GM12874 (cell line): Measurements from ENCODE around the gene ESPL1.

ENCODE experiments used
- TF ChIP-seq, protein P1 (sequence below): IDR thresholded peaks from 2 replicates; pipeline ENCODE4 v1.5.1; 2011; ENCODE audit warnings: low read depth, mild to moderate bottlenecking, control low read depth, low read length, moderate library complexity; ENCODE audit not compliant: insufficient read depth

The ESPL1 gene

DNA sequence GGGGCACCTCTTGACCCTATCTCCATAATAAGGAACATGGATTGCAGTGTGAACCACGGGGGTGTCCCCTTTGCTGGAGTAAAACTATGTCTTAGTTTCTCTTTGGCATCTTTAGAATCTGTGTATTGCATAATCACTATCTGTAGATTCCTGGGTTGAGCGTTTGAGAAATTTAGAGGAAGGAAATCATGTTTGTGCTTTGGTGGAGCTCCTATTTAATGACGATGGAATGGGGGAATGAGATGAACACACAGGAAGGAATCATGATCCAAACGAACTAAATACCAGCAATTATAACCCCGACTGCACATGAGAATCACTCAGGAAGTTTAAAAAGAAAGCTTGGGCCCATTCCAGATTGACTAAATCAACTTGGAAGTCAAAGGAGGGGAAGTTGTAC, 30.1 kb downstream of the ESPL1 start:
- TF ChIP-seq, protein P1, sequence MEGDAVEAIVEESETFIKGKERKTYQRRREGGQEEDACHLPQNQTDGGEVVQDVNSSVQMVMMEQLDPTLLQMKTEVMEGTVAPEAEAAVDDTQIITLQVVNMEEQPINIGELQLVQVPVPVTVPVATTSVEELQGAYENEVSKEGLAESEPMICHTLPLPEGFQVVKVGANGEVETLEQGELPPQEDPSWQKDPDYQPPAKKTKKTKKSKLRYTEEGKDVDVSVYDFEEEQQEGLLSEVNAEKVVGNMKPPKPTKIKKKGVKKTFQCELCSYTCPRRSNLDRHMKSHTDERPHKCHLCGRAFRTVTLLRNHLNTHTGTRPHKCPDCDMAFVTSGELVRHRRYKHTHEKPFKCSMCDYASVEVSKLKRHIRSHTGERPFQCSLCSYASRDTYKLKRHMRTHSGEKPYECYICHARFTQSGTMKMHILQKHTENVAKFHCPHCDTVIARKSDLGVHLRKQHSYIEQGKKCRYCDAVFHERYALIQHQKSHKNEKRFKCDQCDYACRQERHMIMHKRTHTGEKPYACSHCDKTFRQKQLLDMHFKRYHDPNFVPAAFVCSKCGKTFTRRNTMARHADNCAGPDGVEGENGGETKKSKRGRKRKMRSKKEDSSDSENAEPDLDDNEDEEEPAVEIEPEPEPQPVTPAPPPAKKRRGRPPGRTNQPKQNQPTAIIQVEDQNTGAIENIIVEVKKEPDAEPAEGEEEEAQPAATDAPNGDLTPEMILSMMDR: no peak

DNA sequence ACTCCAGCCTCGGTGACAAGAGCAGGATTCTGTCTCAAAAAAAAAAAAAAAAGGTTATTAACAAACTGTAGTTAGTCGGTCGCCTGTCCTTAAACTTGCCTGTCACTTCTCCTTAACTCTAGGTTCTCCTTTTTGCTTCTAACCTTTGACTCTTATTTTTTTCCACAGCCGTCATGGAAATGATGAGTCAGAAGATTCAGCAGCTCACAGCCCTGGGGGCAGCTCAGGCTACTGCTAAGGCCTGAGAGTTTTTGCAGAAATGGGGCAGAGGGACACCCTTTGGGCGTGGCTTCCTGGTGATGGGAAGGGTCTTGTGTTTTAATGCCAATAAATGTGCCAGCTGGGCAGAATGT, 31.0 kb downstream of the ESPL1 start:
- TF ChIP-seq, protein P1: no peak

DNA sequence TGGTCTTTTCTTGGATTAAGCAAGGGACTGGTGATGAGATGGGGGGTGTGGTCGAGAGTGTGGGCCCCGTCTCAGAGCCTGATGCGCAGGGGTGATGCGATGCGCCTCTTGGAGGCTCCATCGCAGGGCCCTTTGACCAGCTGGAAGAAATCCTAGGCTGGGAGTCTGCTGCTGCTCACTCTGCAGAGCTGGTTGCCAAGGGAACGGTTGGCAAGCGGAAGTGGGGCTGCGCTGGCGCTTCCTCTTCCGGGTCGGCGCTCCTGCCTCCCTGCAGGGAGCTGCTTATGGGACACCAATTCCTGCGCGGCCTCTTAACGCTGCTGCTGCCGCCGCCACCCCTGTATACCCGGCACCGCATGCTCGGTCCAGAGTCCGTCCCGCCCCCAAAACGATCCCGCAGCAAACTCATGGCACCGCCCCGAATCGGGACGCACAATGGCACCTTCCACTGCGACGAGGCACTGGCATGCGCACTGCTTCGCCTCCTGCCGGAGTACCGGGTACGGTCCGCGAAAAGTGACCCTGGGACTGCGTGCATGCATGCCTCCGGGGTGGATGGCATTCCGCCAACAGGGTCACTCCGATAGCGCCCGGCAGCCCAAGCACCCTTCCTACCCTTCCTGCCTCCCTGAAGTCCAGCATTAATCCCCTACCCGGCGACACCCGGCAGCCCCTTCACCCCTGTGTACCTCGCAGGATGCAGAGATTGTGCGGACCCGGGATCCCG, 31.5 kb downstream of the ESPL1 start, which contains the start of gene MYG1:
Gene MYG1, plus strand, starts transcription at position 242 of the 727 bp plus-strand sequence. Its CDS starts 43 bp downstream, at position 285.
- TF ChIP-seq, protein P1: no peak

DNA sequence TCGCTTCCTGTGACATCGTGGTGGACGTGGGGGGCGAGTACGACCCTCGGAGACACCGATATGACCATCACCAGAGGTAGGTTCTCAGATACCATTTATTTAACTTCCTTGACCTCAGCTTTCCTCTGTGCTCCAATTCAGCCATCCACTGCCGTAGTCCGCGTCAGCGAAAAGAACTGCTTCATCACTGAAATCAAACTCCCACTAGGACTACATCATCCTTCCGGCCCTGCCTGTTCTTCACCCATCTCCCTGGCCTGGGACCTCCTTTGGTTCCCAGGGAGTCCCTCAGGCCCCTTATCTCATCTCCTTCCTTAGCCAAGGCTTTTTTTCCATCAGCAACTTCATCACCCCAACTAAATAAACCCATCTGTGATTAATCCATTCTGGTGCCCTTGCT, 32.1 kb downstream of the ESPL1 start:
- TF ChIP-seq, protein P1: no peak

DNA sequence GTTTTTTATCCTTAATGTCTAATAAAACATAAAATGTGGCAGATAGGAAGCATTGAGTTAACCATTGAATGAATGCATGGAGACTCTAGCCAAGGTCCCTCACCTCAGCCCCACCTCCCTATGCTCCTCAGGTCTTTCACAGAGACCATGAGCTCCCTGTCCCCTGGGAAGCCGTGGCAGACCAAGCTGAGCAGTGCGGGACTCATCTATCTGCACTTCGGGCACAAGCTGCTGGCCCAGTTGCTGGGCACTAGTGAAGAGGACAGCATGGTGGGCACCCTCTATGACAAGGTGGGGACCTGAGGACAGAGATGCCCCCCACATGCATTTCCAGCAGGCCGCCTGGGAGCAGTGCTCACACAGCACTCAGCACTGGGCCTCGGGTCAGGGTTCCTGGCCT, 34.8 kb downstream of the ESPL1 start:
- TF ChIP-seq, protein P1: no peak

DNA sequence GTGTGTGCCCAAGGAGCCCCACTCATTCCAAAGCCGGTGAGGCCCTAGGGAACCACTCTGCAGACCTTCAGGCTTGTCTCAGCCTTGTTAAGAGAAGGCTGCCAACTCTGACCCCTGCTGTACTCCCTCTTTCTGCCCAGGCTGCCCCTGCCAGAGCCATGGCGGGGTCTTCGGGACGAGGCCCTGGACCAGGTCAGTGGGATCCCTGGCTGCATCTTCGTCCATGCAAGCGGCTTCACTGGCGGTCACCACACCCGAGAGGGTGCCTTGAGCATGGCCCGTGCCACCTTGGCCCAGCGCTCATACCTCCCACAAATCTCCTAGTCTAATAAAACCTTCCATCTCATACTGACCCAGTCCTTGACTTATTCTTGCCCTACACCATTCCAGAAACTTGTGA, 38.7 kb downstream of the ESPL1 start:
- TF ChIP-seq, protein P1: no peak

DNA sequence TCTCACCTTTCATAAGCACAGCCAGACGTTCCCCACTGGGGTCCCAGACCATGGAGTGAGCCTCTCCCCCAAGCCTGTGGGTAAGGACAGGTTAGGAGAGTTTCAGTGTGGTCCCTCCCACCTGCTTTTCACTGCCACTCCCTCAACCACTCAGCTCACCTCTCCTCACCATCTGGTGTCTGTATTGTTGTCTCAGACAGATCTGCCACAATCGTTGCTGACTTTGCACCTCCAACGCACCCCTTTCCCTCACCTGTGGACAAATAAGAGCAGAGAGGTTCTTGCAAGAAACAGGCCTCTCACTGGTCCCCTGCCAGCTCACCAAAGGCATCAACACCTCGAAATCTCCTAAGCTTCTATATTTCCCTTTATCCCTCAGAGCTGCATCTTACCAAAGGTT, 40.2 kb downstream of the ESPL1 start:
- TF ChIP-seq, protein P1: no peak
